Pons (tissue), 1 donor: ENCODE measurements around the gene SLC38A9.

Experiments used
- DNase-seq: peaks from one replicate; pipeline ENCODE4 v3.0.0-alpha.2; 2016; ENCODE audit warnings: low spot score

SLC38A9 gene

DNA sequence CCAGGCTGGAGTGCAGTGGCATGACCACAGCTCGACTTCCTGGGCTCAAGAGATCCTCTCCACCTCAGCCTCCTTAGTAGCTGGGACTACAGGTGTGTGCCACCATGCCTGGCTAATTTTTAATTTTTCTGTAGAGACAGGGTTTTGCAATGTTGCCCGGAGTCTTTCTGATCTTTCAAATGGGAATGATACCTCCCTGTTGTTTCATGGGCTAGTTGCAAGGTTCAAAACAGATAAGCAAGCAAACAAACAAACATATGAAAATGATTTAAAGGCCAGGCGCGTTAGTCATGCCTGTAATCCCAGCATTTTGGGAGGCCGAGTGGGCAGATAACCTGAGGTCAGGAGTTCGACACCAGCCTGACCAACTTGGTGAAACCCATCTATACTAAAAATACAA is 132.1 kb downstream of the SLC38A9 start:
- no peak for DNase-seq

DNA sequence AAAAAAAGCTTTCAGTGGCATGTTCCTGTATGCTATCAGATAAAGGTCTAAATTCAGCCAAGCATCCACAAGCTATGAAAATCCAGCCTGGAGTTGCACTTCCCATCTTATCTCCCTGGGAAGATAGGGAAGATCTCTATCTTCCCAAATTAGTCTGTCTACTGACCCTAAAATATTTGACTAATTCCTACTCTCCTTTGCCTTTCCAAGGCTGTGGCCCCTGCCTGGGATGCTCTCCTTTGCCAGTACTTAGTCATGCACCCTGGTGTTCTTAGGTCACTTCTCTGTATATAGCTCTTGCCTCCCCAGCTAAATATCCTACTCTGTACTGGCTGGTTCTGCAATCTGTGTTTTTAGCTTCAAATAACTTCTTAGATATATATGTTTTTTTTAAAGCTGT is 133.4 kb downstream of the SLC38A9 start:
- DNase-seq, result no peak

DNA sequence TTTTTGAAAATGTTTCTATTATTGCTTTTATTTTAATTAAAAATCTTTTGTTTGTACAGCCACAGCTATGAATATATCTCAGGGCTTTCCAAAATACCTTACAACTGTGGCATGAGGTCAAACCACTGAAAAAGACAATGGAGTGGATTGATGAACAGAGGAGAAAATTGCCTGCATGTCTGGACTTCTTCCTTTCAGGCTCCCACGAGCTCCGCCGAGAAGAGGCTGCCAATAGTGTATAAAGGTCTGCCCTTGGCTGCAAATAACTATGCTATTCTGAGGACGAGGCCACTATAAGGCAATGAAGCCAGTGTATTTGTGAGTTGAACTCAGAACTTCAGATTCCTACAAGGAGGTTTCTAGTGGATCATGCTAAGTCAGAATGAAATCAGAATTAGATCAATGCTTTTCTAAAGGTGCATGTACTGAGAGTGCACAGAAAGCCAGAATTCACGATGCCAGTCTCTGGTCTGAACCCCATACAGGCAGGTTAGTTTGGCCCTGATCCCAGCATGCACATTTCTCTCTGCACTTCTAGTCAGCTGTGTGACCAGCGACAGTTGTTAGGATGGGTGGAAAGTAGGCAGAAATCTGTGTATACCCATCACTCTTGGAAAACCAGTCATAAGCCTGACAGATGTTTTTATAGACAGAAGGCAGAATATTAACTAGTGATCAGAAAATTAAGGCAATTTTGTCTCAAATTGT is 134.6 kb downstream of the SLC38A9 start:
- DNase-seq, result peak; percentile 71

DNA sequence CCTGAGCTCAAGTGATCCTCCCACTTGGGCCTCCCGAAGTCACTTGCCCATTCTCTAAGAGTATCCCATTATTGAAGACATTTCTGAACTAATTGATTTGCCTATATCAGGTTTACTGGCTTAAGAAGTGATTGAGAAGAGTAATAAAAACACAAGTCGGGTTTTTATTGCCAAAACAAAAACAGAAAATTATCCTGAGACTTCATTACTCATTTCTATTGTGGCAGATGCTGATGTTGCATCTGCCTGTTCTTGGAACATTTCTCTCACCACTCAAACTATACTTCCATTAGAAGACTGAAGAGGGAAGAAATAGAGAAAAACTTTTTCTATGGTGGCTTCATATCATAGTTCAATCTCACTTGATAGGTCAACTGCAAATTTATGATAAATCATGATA is 135.5 kb downstream of the SLC38A9 start:
- no peak for DNase-seq
